GM19238 (cell line): ENCODE measurements around the gene LRP6.
"Not testable (repeated sequence)": the region's sequence is repeated elsewhere in the genome, so short reads cannot be mapped to it uniquely, and the experiment has no call there.

Experiments used
- DNase-seq: peaks from one replicate; pipeline ENCODE4 v3.0.0; 2011; ENCODE audit warnings: low spot score; ENCODE audit not compliant: insufficient read length

Gene LRP6

DNA sequence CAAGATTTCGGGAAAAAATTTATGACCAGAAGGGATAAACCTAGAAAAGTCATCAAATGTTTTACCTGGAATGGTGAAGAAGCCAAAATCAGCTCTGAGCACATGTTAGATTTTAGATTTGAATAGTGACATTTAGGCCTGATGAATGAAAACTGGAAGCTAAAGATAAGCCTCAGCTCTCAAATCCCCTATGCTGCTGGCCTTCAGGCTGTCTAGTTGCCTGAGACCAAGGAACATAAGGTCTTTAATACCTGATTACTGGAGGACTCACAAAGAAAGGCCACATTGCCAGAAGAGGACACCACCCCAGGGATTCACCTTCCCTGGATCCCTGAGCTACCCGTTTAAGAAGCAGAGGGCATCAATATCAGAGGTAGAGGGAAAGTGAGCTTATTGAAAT is 139.5 kb downstream of the LRP6 start:
- DNase-seq, result no peak

- no peak for DNase-seq
Observed at GRCh38 chr12:12126551-12126950, 140.3 kb downstream of the LRP6 start.

DNA sequence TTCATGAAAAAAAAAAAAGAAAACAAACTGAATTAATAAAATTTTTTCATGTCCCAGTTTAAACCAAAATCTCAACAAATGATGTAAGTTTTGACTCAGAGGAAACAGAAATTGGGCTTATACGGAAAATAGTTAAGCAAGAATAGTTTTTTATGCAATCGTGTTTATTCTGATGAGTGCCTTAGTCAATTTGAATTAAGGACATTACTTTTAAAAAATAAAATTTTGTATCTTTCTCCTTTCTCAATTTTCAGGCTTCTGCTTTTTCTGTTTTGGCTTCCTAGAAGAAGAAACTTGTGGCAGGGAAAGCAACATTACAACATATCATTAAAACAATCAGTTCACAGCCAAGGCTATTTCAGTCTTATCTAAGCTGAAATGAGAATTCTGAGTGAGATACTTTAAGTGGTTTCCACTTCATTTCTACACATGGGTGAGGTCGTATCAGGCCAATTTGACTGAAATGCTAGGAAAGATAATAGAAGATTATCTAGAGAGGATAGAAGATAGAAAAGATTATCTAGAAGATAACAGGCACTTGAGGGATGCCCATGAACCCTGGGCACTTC is 143.7 kb downstream of the LRP6 start:
- DNase-seq, result no peak

DNA sequence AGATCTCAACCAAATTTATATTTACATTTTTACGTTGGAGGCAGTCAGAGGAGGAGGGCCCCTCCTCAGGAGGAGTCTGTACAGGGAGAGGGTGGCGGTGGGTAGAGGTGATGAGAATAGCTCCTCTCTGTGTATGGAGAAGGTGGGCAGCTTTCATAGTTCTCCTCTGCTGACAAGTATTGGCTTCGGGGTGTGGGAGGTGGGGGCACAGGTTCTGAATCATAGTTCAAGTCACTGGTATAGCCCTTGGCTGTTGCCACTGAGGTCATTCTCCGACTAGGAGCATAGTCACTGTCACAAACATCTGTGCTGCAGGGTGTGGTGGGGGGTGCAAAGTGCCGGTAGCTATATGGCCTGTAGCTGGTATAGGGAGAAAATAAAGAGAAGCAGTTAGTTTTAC is 145.8 kb downstream of the LRP6 start:
- DNase-seq, result no peak

DNA sequence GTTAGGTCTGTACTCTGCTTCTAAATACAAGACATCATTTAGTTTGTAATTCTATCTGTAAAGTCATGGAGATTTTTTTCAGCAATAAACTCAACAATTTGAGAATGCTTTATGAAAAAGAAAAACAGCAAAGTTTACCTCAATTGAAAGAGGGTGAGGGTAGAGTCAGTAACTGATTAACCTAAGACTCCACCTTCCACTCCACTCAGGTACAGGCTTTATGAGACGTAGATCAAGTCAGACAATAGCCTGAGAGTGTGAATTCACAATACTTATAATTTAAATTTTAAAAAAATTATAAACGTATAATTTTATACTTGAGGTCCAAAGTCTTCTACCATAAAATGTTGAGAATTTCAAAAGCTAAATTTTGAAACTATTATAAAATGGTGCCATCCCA is 150.2 kb downstream of the LRP6 start:
- no peak for DNase-seq

GRCh38 chr12:12115514-12115913 is 151.3 kb downstream of the LRP6 start:
- DNase-seq, result no peak

DNA sequence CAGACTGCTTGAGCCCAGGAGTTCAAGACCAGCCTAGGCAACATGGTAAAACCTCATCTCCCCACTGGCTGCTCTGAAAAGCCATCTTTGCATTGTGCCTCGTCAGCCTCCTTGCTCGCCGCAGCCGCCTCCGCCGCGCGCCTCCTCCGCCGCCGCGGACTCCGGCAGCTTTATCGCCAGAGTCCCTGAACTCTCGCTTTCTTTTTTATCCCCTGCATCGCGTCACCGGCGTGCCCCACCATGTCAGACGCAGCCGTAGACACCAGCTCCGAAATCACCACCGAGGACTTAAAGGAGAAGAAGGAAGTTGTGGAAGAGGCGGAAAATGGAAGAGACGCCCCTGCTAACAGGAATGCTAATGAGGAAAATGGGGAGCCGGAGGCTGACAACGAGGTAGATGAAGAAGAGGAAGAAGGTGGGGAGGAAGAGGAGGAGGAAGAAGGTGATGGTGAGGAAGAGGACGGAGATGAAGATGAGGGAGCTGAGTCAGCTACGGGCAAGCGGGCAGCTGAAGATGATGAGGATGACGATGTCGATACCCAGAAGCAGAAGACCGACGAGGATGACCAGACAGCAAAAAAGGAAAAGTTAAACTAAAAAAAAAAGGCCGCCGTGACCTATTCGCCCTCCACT is 155.8 kb downstream of the LRP6 start:
- not testable (repeated sequence) for DNase-seq

GRCh38 chr12:12108441-12109058 is 158.3 kb downstream of the LRP6 start:
- DNase-seq, result no peak

- DNase-seq, result no peak
Observed at GRCh38 chr12:12107678-12108077, 159.2 kb downstream of the LRP6 start.

- DNase-seq, result no peak
Observed at GRCh38 chr12:12099102-12099501, 167.7 kb downstream of the LRP6 start.

- DNase-seq, result no peak
Observed at GRCh38 chr12:12098691-12099015, 168.2 kb downstream of the LRP6 start.

DNA sequence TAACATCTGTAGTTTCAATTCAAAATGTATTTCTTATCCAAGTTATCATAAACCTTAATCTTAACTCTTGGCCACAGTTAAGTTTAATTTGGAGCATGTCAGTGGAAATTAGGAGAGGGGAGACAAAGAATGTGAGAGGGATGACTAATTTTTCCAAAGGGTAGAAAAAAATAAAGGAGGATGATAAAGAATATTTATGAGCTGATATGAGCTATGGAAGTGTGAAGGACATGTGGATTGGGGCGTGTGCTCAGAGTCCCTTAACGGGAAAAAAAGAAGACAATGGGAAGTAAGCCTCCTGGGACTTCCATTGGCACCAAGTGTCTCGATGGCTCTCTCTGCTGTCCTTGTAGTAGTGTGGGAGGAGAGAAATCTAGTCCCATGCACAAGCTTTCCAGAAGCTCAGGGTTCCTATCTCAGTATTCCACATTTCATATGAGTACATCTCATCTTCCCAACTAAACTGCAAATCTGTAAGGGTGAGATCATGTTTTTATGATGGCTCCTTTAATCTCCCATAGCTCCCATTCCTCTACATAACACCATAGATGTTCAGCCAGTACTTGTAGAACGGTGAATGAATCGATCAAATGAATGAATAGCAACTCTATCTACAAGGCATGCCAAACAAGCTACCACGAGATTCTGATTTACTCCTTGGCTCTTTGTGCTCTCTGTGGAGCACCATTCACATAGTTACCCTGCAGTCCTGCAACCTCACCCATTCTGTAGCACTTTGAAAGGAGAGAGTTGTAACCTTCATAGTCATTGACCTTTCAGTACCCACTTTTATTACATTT is 168.8 kb downstream of the LRP6 start:
- no peak for DNase-seq

GRCh38 chr12:12095021-12095420 is 171.8 kb downstream of the LRP6 start:
- DNase-seq, result no peak

GRCh38 chr12:12094481-12094880 is 172.4 kb downstream of the LRP6 start:
- DNase-seq, result no peak

- no peak for DNase-seq
Observed at GRCh38 chr12:12091977-12092663, 174.7 kb downstream of the LRP6 start.

- DNase-seq, result no peak
Observed at GRCh38 chr12:12091071-12091470, 175.8 kb downstream of the LRP6 start.

- no peak for DNase-seq
Observed at GRCh38 chr12:12088761-12089160, 178.1 kb downstream of the LRP6 start.

- no peak for DNase-seq
Observed at GRCh38 chr12:12088147-12088546, 178.7 kb downstream of the LRP6 start.

- DNase-seq, result no peak
Observed at GRCh38 chr12:12087693-12088034, 179.2 kb downstream of the LRP6 start.

GRCh38 chr12:12086973-12087692 is 179.7 kb downstream of the LRP6 start:
- no peak for DNase-seq

DNA sequence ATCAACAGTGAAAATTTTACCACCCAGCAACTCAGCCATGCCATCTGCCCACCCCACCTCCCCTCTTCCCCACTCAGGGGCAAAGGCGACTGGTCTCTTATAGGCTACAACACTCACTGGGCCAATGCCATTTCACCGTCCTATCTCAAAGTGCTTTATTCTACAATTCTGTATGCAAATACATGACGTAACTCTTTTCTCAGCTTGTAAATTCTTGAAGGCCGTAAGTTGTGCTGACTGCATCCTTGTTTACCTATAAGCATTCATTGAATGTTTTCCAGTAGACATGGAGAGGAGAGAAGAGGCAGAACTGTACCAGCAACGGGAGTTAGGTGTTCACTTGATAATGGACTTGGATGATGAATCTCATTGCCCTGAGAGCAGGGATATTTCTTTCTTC is 180.5 kb downstream of the LRP6 start:
- no peak for DNase-seq
